ENCODE results near the gene NONO. TPM values are rescaled to one million over a fixed set of nuclear protein-coding genes. Genes with fewer than 3 reads are reported as not detected.

NONO gene
- 237 and 365 TPM in 2 replicates for total RNA-seq

GRCh38 chrX:71283403-71284143 is at the start of gene NONO:
TSS of gene NONO (plus strand) at chrX:71283635. CDS start at chrX:71290638, 7,003 bp downstream.
- FAIRE-seq (peak; percentile 98), DNase-seq (ENCODE audit: low read depth) (peak; percentile 92)
- Histone ChIP-seq H3K36me3 (ENCODE audit: control insufficient read depth, insufficient read depth, low read length) (no peaks in the 10 kb centered on the region), H3K4me3 (ENCODE audit: low read depth, low read length) (peak within 1 kb of the TSS; percentile 54), H3K27me3 (ENCODE audit: control insufficient read depth, insufficient read depth, low read length) (no peaks in the 10 kb centered on the region)
- peak; percentile 30 for TF ChIP-seq CTCF (IDR thresholded peaks at IDR 0.05; ENCODE audit: insufficient read depth, low read length, severe bottlenecking)

GRCh38 chrX:71235482-71235881 is 48.0 kb upstream of the NONO start:
- TF ChIP-seq CTCF (IDR thresholded peaks at IDR 0.05; ENCODE audit: insufficient read depth, low read length, severe bottlenecking), result no peak
- FAIRE-seq, result no peak

GRCh38 chrX:71236836-71237235 is 46.6 kb upstream of the NONO start:
- FAIRE-seq, result no peak
- H3K36me3 ChIP-seq (ENCODE audit: control insufficient read depth, insufficient read depth, low read length), result no peaks in the 10 kb centered on the region
- no peaks in the 10 kb centered on the region for H3K27me3 ChIP-seq (ENCODE audit: control insufficient read depth, insufficient read depth, low read length)
- no peak for DNase-seq (ENCODE audit: low read depth)
- H3K4me3 ChIP-seq (ENCODE audit: low read depth, low read length), result no peak overlapping the region
- TF ChIP-seq CTCF (IDR thresholded peaks at IDR 0.05; ENCODE audit: insufficient read depth, low read length, severe bottlenecking), result no peak

More at GRCh38 chrX:71235482-71235881, 48.0 kb upstream of the NONO start:
- no peak for DNase-seq (ENCODE audit: low read depth)
- Histone ChIP-seq H3K4me3 (ENCODE audit: low read depth, low read length) (no peak overlapping the region), H3K36me3 (ENCODE audit: control insufficient read depth, insufficient read depth, low read length) (no peaks in the 10 kb centered on the region), H3K27me3 (ENCODE audit: control insufficient read depth, insufficient read depth, low read length) (no peaks in the 10 kb centered on the region)

- FAIRE-seq (no peak), DNase-seq (ENCODE audit: low read depth) (no peak)
- TF ChIP-seq CTCF (IDR thresholded peaks at IDR 0.05; ENCODE audit: insufficient read depth, low read length, severe bottlenecking), result no peak
- Histone ChIP-seq H3K27me3 (ENCODE audit: control insufficient read depth, insufficient read depth, low read length) (no peaks in the 10 kb centered on the region), H3K36me3 (ENCODE audit: control insufficient read depth, insufficient read depth, low read length) (peaks cover 2% of the 10 kb centered on the region), H3K4me3 (ENCODE audit: low read depth, low read length) (no peak overlapping the region)
Measured at GRCh38 chrX:71239781-71240180, 43.7 kb upstream of the NONO start.

GRCh38 chrX:71241301-71241700 is 42.1 kb upstream of the NONO start:
- H3K4me3 ChIP-seq (ENCODE audit: low read depth, low read length), result no peak overlapping the region
- FAIRE-seq (no peak), DNase-seq (ENCODE audit: low read depth) (no peak)
- H3K27me3 ChIP-seq (ENCODE audit: control insufficient read depth, insufficient read depth, low read length), result no peaks in the 10 kb centered on the region
- no peak for TF ChIP-seq CTCF (IDR thresholded peaks at IDR 0.05; ENCODE audit: insufficient read depth, low read length, severe bottlenecking)
- peaks cover 5% of the 10 kb centered on the region for H3K36me3 ChIP-seq (ENCODE audit: control insufficient read depth, insufficient read depth, low read length)
